D341Med (cell line): ENCODE measurements around the gene NR4A2.

Experiments used
- DNase-seq: peaks from one replicate; pipeline ENCODE4 v3.0.0; 2012; ENCODE audit warnings: low spot score

NR4A2 gene

GRCh38 chr2:156332534-156333273 lies at the start of gene NR4A2:
Gene NR4A2, minus strand, starts transcription at chr2:156332721. Its CDS starts 2,535 bp downstream, at chr2:156330186.
- DNase-seq, result peak; percentile 82

- DNase-seq, result no peak
These were observed 47.7 kb upstream of the NR4A2 start for GRCh38 chr2:156380117-156380645.

DNA sequence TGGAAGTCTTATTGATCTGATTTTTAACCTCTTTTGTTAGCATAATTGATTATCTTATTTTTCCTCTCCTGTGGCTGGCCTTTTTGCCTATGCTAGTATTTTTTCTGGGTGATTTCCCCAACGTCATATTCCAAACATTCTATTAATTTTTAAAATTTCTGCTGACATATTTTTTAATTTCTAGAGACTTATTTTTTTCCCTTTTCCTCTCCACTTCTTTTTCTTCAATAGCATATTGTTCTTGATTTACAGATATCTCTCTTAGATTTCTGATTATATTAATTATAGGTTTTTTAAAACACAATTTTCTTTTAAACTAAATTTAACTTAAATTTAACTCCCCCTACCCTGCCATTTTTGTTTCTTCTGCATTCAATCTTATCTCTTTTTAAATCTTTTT lies 47.2 kb upstream of the NR4A2 start:
- no peak for DNase-seq

- no peak for DNase-seq
These were observed 46.5 kb upstream of the NR4A2 start for GRCh38 chr2:156379071-156379470.

- no peak for DNase-seq
These were observed 34.2 kb upstream of the NR4A2 start for GRCh38 chr2:156366753-156367152.

- DNase-seq, result no peak
These were observed 30.6 kb upstream of the NR4A2 start for GRCh38 chr2:156363141-156363540.

GRCh38 chr2:156356014-156356754 lies 23.7 kb upstream of the NR4A2 start:
- DNase-seq, result no peak

GRCh38 chr2:156352911-156353310 lies 20.4 kb upstream of the NR4A2 start:
- no peak for DNase-seq

GRCh38 chr2:156350374-156351142 lies 18.0 kb upstream of the NR4A2 start:
- DNase-seq, result no peak

GRCh38 chr2:156349605-156350004 lies 17.1 kb upstream of the NR4A2 start:
- DNase-seq, result no peak

GRCh38 chr2:156349161-156349560 lies 16.6 kb upstream of the NR4A2 start:
- DNase-seq, result no peak

DNA sequence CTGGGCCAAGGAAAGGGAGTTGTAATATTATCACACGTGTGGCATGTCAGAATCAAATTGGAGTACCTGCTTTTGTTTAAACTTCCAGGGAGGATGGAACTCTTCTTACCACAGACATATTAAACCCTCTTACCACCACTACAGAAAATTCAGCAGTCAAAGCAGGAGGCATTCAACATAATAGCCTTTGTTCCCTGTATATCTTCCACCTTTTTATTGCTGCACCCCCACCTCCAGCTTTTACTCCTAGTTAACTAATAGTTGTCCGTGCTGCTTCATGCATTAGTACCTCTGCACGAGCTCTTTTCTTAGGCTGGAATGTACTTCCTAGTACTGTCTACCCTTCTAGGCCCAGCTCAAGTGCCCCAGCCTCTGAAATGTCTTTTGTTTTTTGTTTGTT lies 14.9 kb upstream of the NR4A2 start:
- DNase-seq, result no peak

GRCh38 chr2:156346731-156347130 lies 14.2 kb upstream of the NR4A2 start:
- DNase-seq, result no peak

GRCh38 chr2:156345582-156345981 lies 13.1 kb upstream of the NR4A2 start:
- DNase-seq, result no peak

DNA sequence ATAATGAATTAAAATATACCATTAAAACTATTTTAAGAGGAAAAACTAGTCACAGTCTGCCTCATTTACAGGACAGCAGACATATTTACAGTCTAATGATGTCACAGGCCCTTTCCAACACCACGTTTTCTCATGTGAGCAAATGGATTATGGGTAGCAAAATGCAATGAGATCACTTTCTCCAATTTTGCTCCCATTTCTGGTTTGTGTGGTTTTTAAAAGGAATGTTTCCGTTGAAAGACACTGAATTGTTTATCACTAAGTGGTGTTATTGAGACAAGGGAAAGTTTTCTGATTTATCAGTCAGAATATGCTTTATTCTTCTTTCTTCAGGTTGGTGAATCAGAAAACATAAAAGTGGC lies 11.4 kb upstream of the NR4A2 start:
- no peak for DNase-seq

- DNase-seq, result no peak
These were observed 10.8 kb upstream of the NR4A2 start for GRCh38 chr2:156343096-156343939.

- DNase-seq, result peak; percentile 90
These were observed 10.0 kb upstream of the NR4A2 start for GRCh38 chr2:156342254-156343095.

DNA sequence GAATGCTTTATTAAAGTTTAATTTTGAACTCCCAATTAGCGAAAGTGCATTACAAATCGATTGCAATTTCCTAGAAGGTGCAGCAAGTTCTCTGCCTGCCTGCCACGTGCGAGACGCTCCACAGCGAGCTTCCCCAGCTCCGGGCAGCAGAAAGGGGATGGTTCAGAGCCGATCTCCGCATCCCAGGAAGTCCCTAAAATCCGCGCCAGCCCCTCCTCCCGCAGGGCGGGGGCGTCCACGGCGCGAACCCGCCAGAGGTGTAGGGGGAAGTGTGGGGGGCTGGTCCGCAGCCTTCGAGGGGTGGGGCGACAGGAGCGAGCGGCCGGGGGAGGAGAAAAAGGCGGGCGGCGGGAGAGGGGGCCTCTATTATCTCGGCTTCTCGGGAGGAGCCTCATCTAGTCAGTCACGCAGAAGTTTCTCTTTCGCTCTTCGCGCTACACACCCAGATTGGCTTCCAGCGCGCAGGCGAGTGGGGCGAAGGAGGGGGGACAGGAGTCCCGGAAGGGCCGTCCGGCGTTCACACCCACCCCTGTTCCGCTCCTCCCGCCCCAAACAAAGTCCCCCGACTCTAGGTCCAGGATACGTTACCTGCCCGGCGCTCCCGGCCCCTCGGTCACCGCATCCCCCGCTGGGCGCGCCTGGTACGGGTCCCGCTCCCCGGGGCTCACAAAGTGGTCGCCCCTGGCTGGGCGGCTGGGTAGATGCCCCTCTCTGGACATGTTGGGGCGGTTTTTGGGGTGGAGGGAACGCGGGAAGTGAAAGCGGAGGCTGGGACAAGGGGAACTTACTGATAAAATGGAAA lies 9.1 kb upstream of the NR4A2 start:
- peak; percentile 71 for DNase-seq

DNA sequence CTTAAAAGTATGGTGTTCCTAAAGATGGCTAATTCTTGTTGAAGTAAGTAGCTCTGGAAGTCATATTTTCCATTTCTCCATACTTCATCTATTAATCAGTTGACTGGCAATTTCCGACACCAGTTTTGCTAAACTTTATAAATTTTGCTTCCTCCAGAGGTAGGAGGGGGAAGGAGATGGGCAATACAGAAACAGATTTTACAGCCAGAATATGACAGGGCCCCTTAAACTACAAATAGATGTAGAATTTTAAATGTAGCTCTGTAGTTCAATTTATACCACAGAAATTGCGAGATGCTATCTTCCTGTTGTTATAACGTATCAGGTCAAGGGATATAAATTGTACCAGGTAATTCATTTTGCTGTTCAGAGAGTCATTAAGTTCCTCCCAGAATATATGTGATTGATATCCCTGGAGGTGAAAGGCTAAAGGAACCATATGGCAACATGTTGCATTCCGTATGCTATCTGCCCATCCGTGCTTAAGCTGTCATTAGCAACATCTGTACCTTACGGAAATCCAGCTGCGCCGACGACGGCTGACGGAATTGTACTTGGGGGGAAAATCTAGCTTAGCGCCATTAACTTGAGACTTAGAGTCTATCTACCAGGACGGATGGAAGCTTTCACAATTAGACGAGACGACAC lies 8.4 kb upstream of the NR4A2 start:
- DNase-seq, result no peak
